ENCODE measurements around the gene PLSCR1. TPM values are rescaled to one million over a fixed set of nuclear protein-coding genes. Genes with fewer than 3 reads are reported as not detected.

Gene PLSCR1
- total RNA-seq, 1 experiment from 2014 or later: 48.9 TPM

DNA sequence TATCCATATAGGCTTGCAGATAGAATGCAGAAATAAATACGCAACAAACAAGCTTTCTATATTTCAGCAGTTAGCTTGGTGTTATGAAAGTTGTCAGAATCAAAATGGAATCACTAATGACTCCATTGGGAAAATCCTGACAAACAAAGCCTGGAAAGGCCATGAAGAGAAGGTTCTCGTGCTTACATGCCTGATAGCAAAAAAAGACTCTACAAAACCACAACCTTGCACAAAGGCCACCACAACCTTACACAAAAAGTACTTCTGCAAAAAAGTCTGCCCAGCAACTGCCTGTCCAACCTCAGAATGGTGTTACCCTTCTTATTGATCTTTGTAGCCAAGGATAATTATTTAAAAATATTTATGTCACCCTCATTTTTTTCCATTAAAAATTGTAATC lies 14.4 kb upstream of the PLSCR1 start:
- DNase-seq: no peak
- Histone ChIP-seq H3K27ac (ENCODE audit: insufficient read length, low read depth, low read length) (no peak overlapping the region), H2BK12ac (ENCODE audit: insufficient read length, low read depth, low read length) (no peak overlapping the region), H2AFZ (ENCODE audit: low read length) (no peak overlapping the region), H3K9ac (ENCODE audit: extremely low read depth, insufficient read length, low read length) (no peak overlapping the region), H3T11ph (ENCODE audit: low read length) (no peak overlapping the region), H3K23me2 (ENCODE audit: insufficient read length, low read depth, low read length, poor library complexity, severe bottlenecking) (no peaks in the 10 kb centered on the region), H3K27me3 (ENCODE audit: insufficient read depth, low read length) (no peaks in the 10 kb centered on the region), H2BK20ac (ENCODE audit: low read depth, low read length, poor library complexity, severe bottlenecking) (no peak overlapping the region), H2BK120ac (ENCODE audit: low read depth, low read length, poor library complexity, severe bottlenecking) (no peak overlapping the region), H3K4ac (ENCODE audit: low read depth, low read length) (no peak overlapping the region), H4K91ac (ENCODE audit: insufficient read length, low read depth, low read length) (no peak overlapping the region), H3K14ac (ENCODE audit: insufficient read depth, low read length) (no peak overlapping the region), H3K18ac (ENCODE audit: insufficient read length, low read depth, low read length) (no peak overlapping the region), H3K56ac (ENCODE audit: insufficient read length, low read depth, low read length) (no peak overlapping the region), H3K9me3 (ENCODE audit: control insufficient read depth, low read depth, low read length) (no peaks in the 10 kb centered on the region), H2BK5ac (ENCODE audit: insufficient read length, low read length) (no peak overlapping the region), H3K23ac (ENCODE audit: insufficient read length, low read depth, low read length) (no peak overlapping the region), H4K20me1 (ENCODE audit: control insufficient read depth, insufficient read depth, insufficient read length) (no peaks in the 10 kb centered on the region), H3K4me2 (ENCODE audit: insufficient read depth, insufficient read length, low read length) (no peak overlapping the region), H4K5ac (ENCODE audit: insufficient read length, low read depth, low read length) (no peak overlapping the region), H3K79me2 (ENCODE audit: insufficient read depth, low read length) (no peaks in the 10 kb centered on the region), H2BK15ac (ENCODE audit: low read depth, low read length) (no peak overlapping the region), H3K79me1 (ENCODE audit: insufficient read depth, low read depth, low read length, poor library complexity, severe bottlenecking) (no peaks in the 10 kb centered on the region), H4K8ac (replicated peaks; ENCODE audit: insufficient read length, low read depth, low read length) (no peak overlapping the region), H3K4me1 (ENCODE audit: insufficient read depth, low read length) (no peaks in the 10 kb centered on the region), H2AK5ac (ENCODE audit: insufficient read length, low read length) (no peak overlapping the region)
- H3K4me3 Mint-ChIP-seq: no peak overlapping the region
- H3K4me1 Mint-ChIP-seq: peaks cover 4 to 6% of the 10 kb centered on the region in 2 experiments
- TF ChIP-seq, protein P1, sequence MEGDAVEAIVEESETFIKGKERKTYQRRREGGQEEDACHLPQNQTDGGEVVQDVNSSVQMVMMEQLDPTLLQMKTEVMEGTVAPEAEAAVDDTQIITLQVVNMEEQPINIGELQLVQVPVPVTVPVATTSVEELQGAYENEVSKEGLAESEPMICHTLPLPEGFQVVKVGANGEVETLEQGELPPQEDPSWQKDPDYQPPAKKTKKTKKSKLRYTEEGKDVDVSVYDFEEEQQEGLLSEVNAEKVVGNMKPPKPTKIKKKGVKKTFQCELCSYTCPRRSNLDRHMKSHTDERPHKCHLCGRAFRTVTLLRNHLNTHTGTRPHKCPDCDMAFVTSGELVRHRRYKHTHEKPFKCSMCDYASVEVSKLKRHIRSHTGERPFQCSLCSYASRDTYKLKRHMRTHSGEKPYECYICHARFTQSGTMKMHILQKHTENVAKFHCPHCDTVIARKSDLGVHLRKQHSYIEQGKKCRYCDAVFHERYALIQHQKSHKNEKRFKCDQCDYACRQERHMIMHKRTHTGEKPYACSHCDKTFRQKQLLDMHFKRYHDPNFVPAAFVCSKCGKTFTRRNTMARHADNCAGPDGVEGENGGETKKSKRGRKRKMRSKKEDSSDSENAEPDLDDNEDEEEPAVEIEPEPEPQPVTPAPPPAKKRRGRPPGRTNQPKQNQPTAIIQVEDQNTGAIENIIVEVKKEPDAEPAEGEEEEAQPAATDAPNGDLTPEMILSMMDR (conservative IDR thresholded peaks at IDR 0.05): no peak
- peaks cover 0 to 18% (median 9%) of the 10 kb centered on the region in 3 experiments; a peak in 6 of 7 replicates for H3K36me3 Mint-ChIP-seq (ENCODE audit: insufficient read depth in 1 of 3, low read depth in 3 of 3)
- no CpG with 5 or more reads among the region's 2 CpGs for WGBS (ENCODE audit: extremely low coverage, insufficient read length, low lambda C conversion rate)
- H3K27me3 Mint-ChIP-seq (ENCODE audit: low read depth): peaks cover 2% of the 10 kb centered on the region
- H3K27ac Mint-ChIP-seq: no peak overlapping the region
- peaks cover 4 to 13% of the 10 kb centered on the region in 2 experiments; a peak in 3 of 5 replicates for H3K9me3 Mint-ChIP-seq

All from H9 (cell line).